ENCODE data around the gene KIAA1671.

Gene KIAA1671

GRCh38 chr22:25131198-25131887 lies 178.8 kb downstream of the KIAA1671 start:
- no peaks in the 10 kb centered on the region for H3K9me3 ChIP-seq (ENCODE audit: low read length)
- no peak overlapping the region for H2AFZ ChIP-seq (ENCODE audit: low read length)
- H3K27ac ChIP-seq (ENCODE audit: low read depth, low read length, poor library complexity, severe bottlenecking): no peak overlapping the region
- TF ChIP-seq EZH2 (IDR thresholded peaks at IDR 0.05; ENCODE audit: borderline replicate concordance, low read length): no peak
- no peak for TF ChIP-seq CTCF (IDR thresholded peaks at IDR 0.05; ENCODE audit: low read length)
- H3K36me3 ChIP-seq (ENCODE audit: insufficient read depth, low read length): no peaks in the 10 kb centered on the region
- no peak overlapping the region for H3K4me3 ChIP-seq (ENCODE audit: low read depth, low read length, poor library complexity, severe bottlenecking)
- no peaks in the 10 kb centered on the region for H3K9me2 ChIP-seq (ENCODE audit: low read depth, low read length)
- no peaks in the 10 kb centered on the region for H4K20me1 ChIP-seq (ENCODE audit: insufficient read depth, low read length)
- no peaks in the 10 kb centered on the region for H3K79me2 ChIP-seq (ENCODE audit: insufficient read depth, low read length)
- no peak overlapping the region for H3K9ac ChIP-seq (ENCODE audit: low read length)
- no peak overlapping the region for H3K4me2 ChIP-seq (ENCODE audit: low read length)
- no peaks in the 10 kb centered on the region for H3F3A ChIP-seq (ENCODE audit: insufficient read depth, low read length)
- H3K4me1 ChIP-seq (ENCODE audit: insufficient read depth, low read length, severe bottlenecking): no peaks in the 10 kb centered on the region
- H3K27me3 ChIP-seq (ENCODE audit: insufficient read depth, low read length): no peaks in the 10 kb centered on the region; the same call in 1 of the 2 replicates

- Histone ChIP-seq H3K36me3 (ENCODE audit: insufficient read depth, low read length) (no peaks in the 10 kb centered on the region), H3K79me2 (ENCODE audit: insufficient read depth, low read length) (no peaks in the 10 kb centered on the region), H3K27ac (ENCODE audit: low read depth, low read length, poor library complexity, severe bottlenecking) (no peak overlapping the region), H3K27me3 (ENCODE audit: insufficient read depth, low read length) (no peaks in the 10 kb centered on the region; the same call in 1 of the 2 replicates), H4K20me1 (ENCODE audit: insufficient read depth, low read length) (no peaks in the 10 kb centered on the region), H3K4me3 (ENCODE audit: low read depth, low read length, poor library complexity, severe bottlenecking) (no peak overlapping the region), H2AFZ (ENCODE audit: low read length) (no peak overlapping the region), H3K9me3 (ENCODE audit: low read length) (no peaks in the 10 kb centered on the region), H3K9ac (ENCODE audit: low read length) (no peak overlapping the region), H3K4me1 (ENCODE audit: insufficient read depth, low read length, severe bottlenecking) (no peaks in the 10 kb centered on the region), H3K4me2 (ENCODE audit: low read length) (no peak overlapping the region), H3K9me2 (ENCODE audit: low read depth, low read length) (no peaks in the 10 kb centered on the region), H3F3A (ENCODE audit: insufficient read depth, low read length) (no peaks in the 10 kb centered on the region)
- no peak for TF ChIP-seq EZH2 (IDR thresholded peaks at IDR 0.05; ENCODE audit: borderline replicate concordance, low read length)
- no peak for TF ChIP-seq CTCF (IDR thresholded peaks at IDR 0.05; ENCODE audit: low read length)
Measured at GRCh38 chr22:25134028-25134427, 181.5 kb downstream of the KIAA1671 start.

- Histone ChIP-seq H3K36me3 (ENCODE audit: insufficient read depth, low read length) (no peaks in the 10 kb centered on the region), H3K9ac (ENCODE audit: low read length) (no peak overlapping the region), H3K79me2 (ENCODE audit: insufficient read depth, low read length) (no peaks in the 10 kb centered on the region), H3K4me2 (ENCODE audit: low read length) (no peak overlapping the region), H3K9me3 (ENCODE audit: low read length) (no peaks in the 10 kb centered on the region), H3K27ac (ENCODE audit: low read depth, low read length, poor library complexity, severe bottlenecking) (no peak overlapping the region), H4K20me1 (ENCODE audit: insufficient read depth, low read length) (no peaks in the 10 kb centered on the region), H3K9me2 (ENCODE audit: low read depth, low read length) (no peaks in the 10 kb centered on the region), H3K27me3 (ENCODE audit: insufficient read depth, low read length) (no peaks in the 10 kb centered on the region; the same call in 1 of the 2 replicates), H3K4me3 (ENCODE audit: low read depth, low read length, poor library complexity, severe bottlenecking) (no peak overlapping the region), H2AFZ (ENCODE audit: low read length) (no peak overlapping the region), H3K4me1 (ENCODE audit: insufficient read depth, low read length, severe bottlenecking) (no peaks in the 10 kb centered on the region), H3F3A (ENCODE audit: insufficient read depth, low read length) (no peaks in the 10 kb centered on the region)
- TF ChIP-seq EZH2 (IDR thresholded peaks at IDR 0.05; ENCODE audit: borderline replicate concordance, low read length): no peak
- TF ChIP-seq CTCF (IDR thresholded peaks at IDR 0.05; ENCODE audit: low read length): no peak
Measured at GRCh38 chr22:25134451-25134850, 181.9 kb downstream of the KIAA1671 start.
